Activated T-helper 1 cell treated with anti-CD3 and anti-CD28 coated beads, Interleukin-12 subunit alpha, Interleukin-12 subunit beta, Interleukin-2, Interleukin-4 antibody, amounts not matched to agents 30 ng/mL and 10 ng/mL and 1 ng/mL, durations not matched to agents 14 hours and 24 hours and 36 hours (primary cell): ENCODE measurements around the gene ERICH2. TPM values are rescaled to one million over a fixed set of nuclear protein-coding genes. Genes with fewer than 3 reads are reported as not detected.

Experiments
- DNase-seq: peaks from one replicate; pipeline ENCODE4 v3.0.0; 2021; ENCODE audit warnings: low spot score
- H3K27ac Mint-ChIP-seq: one replicate; pipeline ENCODE4 v1.8.0; 2021; ENCODE audit warnings: mild to moderate bottlenecking, mixed read lengths
- H3K27me3 Mint-ChIP-seq: one replicate; pipeline ENCODE4 v1.8.0; 2022; ENCODE audit warnings: mild to moderate bottlenecking, moderate library complexity, mixed read lengths; ENCODE audit not compliant: insufficient read depth
- H3K36me3 Mint-ChIP-seq: one replicate; pipeline ENCODE4 v1.8.0; 2021; ENCODE audit warnings: low read depth, mixed read lengths
- H3K4me1 Mint-ChIP-seq: one replicate; pipeline ENCODE4 v1.8.0; 2021; ENCODE audit warnings: low read depth, mixed read lengths
- H3K4me3 Mint-ChIP-seq: one replicate; pipeline ENCODE4 v1.8.0; 2021; ENCODE audit warnings: mild to moderate bottlenecking, moderate library complexity, mixed read lengths
- H3K9me3 Mint-ChIP-seq: one replicate; pipeline ENCODE4 v1.8.0; 2021; ENCODE audit warnings: mixed read lengths
- intact Hi-C: fragments of 100-400 bp; cut with micrococcal nuclease; formaldehyde crosslinking; loops from one replicate; pipeline ENCODE4 v1.15.1; 2024
- total RNA-seq: library from RNA; stranded (reverse); gene quantifications from 2 replicates; pipeline ENCODE4 v1.2.3, GENCODE V29; 2022

ERICH2 gene
- total RNA-seq, 1 donor from 2014 or later = not detected

- intact Hi-C loops = no loop called here
- H3K27ac Mint-ChIP-seq = no peak overlapping the region
- H3K4me3 Mint-ChIP-seq = peak overlapping the region; percentile 68
- peaks cover 32% of the 10 kb centered on the region for H3K4me1 Mint-ChIP-seq
- H3K36me3 Mint-ChIP-seq = peaks cover 2% of the 10 kb centered on the region
- peaks cover 84% of the 10 kb centered on the region for H3K27me3 Mint-ChIP-seq
- DNase-seq = no peak
- no peaks in the 10 kb centered on the region for H3K9me3 Mint-ChIP-seq
These were observed 51.5 kb downstream of the ERICH2 start for GRCh38 chr2:170821531-170822289.

DNA sequence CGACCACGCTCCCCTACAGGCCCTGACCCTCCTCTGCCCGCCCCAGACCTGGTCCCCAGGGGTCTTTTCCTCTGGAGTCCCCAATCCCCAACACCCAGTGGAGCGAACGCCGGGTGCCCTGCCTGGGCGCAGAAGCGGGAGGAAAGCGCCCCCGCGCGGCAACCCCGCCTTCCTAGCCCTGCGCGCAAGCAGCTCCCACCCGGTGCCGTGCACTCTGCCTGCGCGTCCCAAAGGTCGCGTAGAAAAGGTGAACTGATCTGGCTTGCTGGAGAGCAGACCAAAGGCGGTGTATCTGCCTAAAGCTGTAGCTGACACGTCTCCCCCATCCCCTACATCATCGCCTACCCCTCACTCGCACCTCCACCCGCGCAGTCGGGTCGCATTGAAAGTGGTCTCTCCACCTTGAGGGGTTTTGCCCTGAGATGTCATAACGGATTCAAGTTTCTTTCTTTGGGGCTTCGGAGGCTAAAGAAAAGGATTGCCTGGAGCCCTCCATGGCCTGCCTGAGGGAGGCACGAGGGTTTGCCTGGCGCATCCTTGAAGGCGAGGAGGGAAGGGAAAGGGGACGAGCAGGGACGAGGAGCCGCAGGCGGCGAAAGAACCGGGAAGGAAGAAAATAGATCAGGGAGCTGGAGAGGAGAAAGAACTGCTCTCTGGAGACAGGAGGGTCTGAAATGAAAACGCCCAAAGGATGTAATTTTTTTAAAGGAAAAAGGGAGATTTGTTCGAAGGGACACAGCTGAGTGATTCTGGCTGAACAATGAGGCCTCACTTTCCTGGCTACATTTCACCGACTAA lies 52.3 kb downstream of the ERICH2 start:
- no peak for DNase-seq
- H3K36me3 Mint-ChIP-seq = peaks cover 2% of the 10 kb centered on the region
- peak overlapping the region; percentile 43 for H3K27ac Mint-ChIP-seq

GRCh38 chr2:170823088-170823897 lies 53.1 kb downstream of the ERICH2 start:
- Mint-ChIP-seq H3K36me3 (peaks cover 2% of the 10 kb centered on the region), H3K27me3 (peaks cover 79% of the 10 kb centered on the region), H3K4me3 (no peak overlapping the region), H3K27ac (no peak overlapping the region), H3K9me3 (no peaks in the 10 kb centered on the region), H3K4me1 (peaks cover 23% of the 10 kb centered on the region)
- DNase-seq = no peak
- intact Hi-C loops = no loop called here

More for the DNA sequence above, 52.3 kb downstream of the ERICH2 start:
- peaks cover 28% of the 10 kb centered on the region for H3K4me1 Mint-ChIP-seq
- peak overlapping the region; percentile 4 for H3K4me3 Mint-ChIP-seq
- H3K27me3 Mint-ChIP-seq = peaks cover 82% of the 10 kb centered on the region
- no peaks in the 10 kb centered on the region for H3K9me3 Mint-ChIP-seq
- intact Hi-C loops = no loop called here

- Mint-ChIP-seq H3K4me1 (peaks cover 18% of the 10 kb centered on the region), H3K27ac (no peak overlapping the region), H3K27me3 (peaks cover 76% of the 10 kb centered on the region), H3K36me3 (peaks cover 2% of the 10 kb centered on the region), H3K4me3 (no peak overlapping the region), H3K9me3 (no peaks in the 10 kb centered on the region)
- intact Hi-C loops = no loop called here
- no peak for DNase-seq
These were observed 53.7 kb downstream of the ERICH2 start for GRCh38 chr2:170823898-170824215.

- Mint-ChIP-seq H3K9me3 (no peaks in the 10 kb centered on the region), H3K27ac (no peak overlapping the region), H3K36me3 (peaks cover 2% of the 10 kb centered on the region), H3K4me1 (peaks cover 16% of the 10 kb centered on the region), H3K27me3 (peaks cover 68% of the 10 kb centered on the region), H3K4me3 (no peak overlapping the region)
- DNase-seq = no peak
- intact Hi-C loops = no loop called here
These were observed 54.4 kb downstream of the ERICH2 start for GRCh38 chr2:170824526-170825015.

DNA sequence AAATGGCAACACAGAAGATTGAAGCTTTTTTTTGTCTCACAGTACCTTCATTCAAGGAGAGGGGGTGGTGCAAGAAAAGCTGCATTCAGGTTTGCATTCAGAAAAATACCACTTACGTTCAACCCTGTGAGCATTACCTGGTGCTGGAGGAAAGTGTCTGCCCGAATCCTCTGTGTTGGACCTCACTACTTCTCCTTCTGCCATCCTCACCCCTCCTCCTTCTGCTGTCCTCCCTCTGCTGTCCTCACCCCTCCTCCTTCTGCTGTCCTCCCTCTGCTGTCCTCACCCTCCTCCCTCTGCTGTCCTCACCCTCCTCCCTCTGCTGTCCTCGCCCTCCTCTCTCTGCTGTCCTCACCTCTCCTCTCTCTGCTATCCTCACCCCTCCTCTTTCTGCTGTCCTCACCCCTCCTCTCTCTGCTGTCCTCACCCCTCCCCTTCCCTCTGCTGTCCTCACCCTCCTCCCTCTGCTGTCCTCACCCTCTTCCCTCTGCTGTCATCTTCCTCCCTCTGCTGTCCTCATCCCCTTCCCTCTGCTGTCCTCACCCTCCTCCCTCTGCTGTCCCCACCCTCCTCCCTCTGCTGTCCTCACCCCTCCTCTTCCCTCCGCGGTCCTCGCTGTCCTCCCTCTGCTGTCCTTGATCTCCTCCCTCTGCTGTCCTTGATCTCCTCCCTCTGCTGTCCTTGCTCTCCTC lies 57.8 kb downstream of the ERICH2 start:
- Mint-ChIP-seq H3K4me1 (no peaks in the 10 kb centered on the region), H3K4me3 (no peak overlapping the region), H3K27ac (no peak overlapping the region), H3K27me3 (peaks cover 38% of the 10 kb centered on the region), H3K36me3 (no peaks in the 10 kb centered on the region), H3K9me3 (no peaks in the 10 kb centered on the region)
- intact Hi-C loops = no loop called here
- DNase-seq = no peak

GRCh38 chr2:170828533-170828916 lies 58.3 kb downstream of the ERICH2 start:
- Mint-ChIP-seq H3K4me3 (no peak overlapping the region), H3K27ac (no peak overlapping the region), H3K36me3 (no peaks in the 10 kb centered on the region), H3K9me3 (no peaks in the 10 kb centered on the region), H3K27me3 (peaks cover 36% of the 10 kb centered on the region), H3K4me1 (no peaks in the 10 kb centered on the region)
- DNase-seq = no peak
- intact Hi-C loops = no loop called here

DNA sequence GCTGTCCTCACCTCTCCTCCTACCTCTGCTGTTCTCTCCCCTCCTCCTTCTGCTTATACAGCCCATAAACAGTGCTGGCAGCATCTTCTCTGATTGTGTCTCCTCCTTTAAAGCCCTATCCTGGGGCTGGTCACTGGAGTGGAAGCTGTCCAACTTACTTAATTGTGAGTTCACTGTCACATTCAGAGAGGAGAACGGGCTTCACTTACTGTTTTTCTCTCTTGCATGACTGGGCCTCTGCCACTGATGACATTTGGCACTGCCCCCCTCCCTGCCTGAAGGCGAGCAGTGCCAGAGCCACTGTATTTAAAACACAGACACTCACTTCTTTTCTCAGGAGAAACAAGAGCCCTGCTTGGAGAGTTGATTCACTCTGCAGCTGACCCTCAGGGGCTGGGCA lies 58.9 kb downstream of the ERICH2 start:
- Mint-ChIP-seq H3K27me3 (peaks cover 33% of the 10 kb centered on the region), H3K9me3 (no peaks in the 10 kb centered on the region), H3K36me3 (no peaks in the 10 kb centered on the region), H3K4me3 (no peak overlapping the region), H3K4me1 (no peaks in the 10 kb centered on the region), H3K27ac (no peak overlapping the region)
- no peak for DNase-seq
- intact Hi-C loops = no loop called here

- Mint-ChIP-seq H3K27ac (no peak overlapping the region), H3K4me1 (no peaks in the 10 kb centered on the region), H3K9me3 (no peaks in the 10 kb centered on the region), H3K36me3 (no peaks in the 10 kb centered on the region), H3K4me3 (no peak overlapping the region), H3K27me3 (peaks cover 22% of the 10 kb centered on the region)
- DNase-seq = no peak
- intact Hi-C loops = no loop called here
These were observed 60.0 kb downstream of the ERICH2 start for GRCh38 chr2:170830166-170830565.

DNA sequence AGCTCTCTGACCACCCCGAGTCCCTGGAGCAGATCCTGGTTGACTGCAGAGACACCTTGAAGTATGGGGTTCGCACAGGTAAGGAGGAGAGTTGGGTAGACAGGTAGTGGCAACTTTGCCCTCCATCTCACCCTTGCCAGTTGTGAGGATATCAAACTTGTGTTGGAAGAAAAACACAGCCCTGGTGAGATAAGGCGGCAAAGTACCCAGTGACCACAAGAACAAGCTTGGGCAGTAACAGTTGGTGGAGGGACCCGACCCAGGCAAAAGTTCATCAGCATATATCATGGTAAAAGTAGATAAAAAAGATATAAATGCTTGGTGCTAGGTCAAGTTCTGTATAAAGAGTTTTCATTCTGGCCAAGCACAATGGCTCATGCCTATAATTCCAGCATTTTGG lies 60.9 kb downstream of the ERICH2 start:
- peaks cover 16% of the 10 kb centered on the region for H3K27me3 Mint-ChIP-seq
- intact Hi-C loops = no loop called here
- no peak overlapping the region for H3K4me3 Mint-ChIP-seq
- H3K4me1 Mint-ChIP-seq = no peaks in the 10 kb centered on the region
- no peak overlapping the region for H3K27ac Mint-ChIP-seq
- no peak for DNase-seq
- H3K36me3 Mint-ChIP-seq = no peaks in the 10 kb centered on the region
- no peaks in the 10 kb centered on the region for H3K9me3 Mint-ChIP-seq

GRCh38 chr2:170836027-170836426 lies 65.8 kb downstream of the ERICH2 start:
- no peaks in the 10 kb centered on the region for H3K9me3 Mint-ChIP-seq
- no peaks in the 10 kb centered on the region for H3K4me1 Mint-ChIP-seq
- no peak for DNase-seq
- H3K27me3 Mint-ChIP-seq = peaks cover 3% of the 10 kb centered on the region
- no peak overlapping the region for H3K27ac Mint-ChIP-seq
- H3K36me3 Mint-ChIP-seq = peaks cover 2% of the 10 kb centered on the region
- intact Hi-C loops = no loop called here
- H3K4me3 Mint-ChIP-seq = no peak overlapping the region

- Mint-ChIP-seq H3K4me3 (no peak overlapping the region), H3K36me3 (peaks cover 5% of the 10 kb centered on the region), H3K27me3 (peaks cover 3% of the 10 kb centered on the region), H3K27ac (no peak overlapping the region), H3K4me1 (peaks cover 16% of the 10 kb centered on the region), H3K9me3 (no peaks in the 10 kb centered on the region)
- intact Hi-C loops = no loop called here
- no peak for DNase-seq
These were observed 70.6 kb downstream of the ERICH2 start for GRCh38 chr2:170840717-170841210.
